Tibial nerve (tissue), 3 donors: ENCODE data around the gene XPC.

ENCODE experiments used
- POLR2A ChIP-seq, 2 donors: fragments of 450-650 bp; IDR thresholded peaks; one replicate each; pipeline ENCODE4 v1.6.1; 2017; ENCODE audit warnings: antibody characterized with exemption in 2 of 2, mild to moderate bottlenecking in 2 of 2, moderate library complexity in 2 of 2
- TF ChIP-seq, protein P1 (sequence below), 5 experiments: fragments of 200-600 bp in 3 of 5; fragments of 450-650 bp in 2 of 5; sonication (generic) in 3 of 5; IDR thresholded peaks; one replicate each; pipeline ENCODE4 v1.5.1; 2016 to 2019; ENCODE audit warnings: antibody characterized with exemption in 5 of 5, mild to moderate bottlenecking in 3 of 5, moderate library complexity in 2 of 5

DNA sequence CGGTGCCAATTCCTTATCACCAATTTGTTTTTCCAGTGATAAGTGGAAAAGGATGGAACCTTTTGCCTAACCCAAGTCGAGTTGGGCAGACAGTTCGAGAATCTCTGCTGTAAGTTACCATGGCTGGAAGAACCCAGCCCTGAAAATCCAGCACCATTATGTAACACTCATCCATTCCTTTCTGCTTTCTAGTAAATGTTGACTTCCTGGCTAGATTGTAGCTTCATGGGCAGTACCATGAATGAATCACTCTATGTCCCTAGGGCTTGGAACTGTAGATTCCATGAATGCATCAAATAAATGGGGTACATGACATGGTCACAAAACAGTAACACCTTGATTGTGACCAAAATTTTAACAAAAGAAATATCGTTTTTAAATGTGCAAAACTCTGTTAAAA, 67.7 kb downstream of the XPC start:
- TF ChIP-seq, protein P1, sequence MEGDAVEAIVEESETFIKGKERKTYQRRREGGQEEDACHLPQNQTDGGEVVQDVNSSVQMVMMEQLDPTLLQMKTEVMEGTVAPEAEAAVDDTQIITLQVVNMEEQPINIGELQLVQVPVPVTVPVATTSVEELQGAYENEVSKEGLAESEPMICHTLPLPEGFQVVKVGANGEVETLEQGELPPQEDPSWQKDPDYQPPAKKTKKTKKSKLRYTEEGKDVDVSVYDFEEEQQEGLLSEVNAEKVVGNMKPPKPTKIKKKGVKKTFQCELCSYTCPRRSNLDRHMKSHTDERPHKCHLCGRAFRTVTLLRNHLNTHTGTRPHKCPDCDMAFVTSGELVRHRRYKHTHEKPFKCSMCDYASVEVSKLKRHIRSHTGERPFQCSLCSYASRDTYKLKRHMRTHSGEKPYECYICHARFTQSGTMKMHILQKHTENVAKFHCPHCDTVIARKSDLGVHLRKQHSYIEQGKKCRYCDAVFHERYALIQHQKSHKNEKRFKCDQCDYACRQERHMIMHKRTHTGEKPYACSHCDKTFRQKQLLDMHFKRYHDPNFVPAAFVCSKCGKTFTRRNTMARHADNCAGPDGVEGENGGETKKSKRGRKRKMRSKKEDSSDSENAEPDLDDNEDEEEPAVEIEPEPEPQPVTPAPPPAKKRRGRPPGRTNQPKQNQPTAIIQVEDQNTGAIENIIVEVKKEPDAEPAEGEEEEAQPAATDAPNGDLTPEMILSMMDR (IDR thresholded peaks at IDR 0.05) = no peak
- no peak for TF ChIP-seq POLR2A (IDR thresholded peaks at IDR 0.05)
